Measurements from ENCODE around the gene AGO4.
A peak's percentile ranks its signal among the peaks of the same experiment; 100 is the strongest.
"Not testable (repeated sequence)": the region's sequence is repeated elsewhere in the genome, so short reads cannot be mapped to it uniquely, and the experiment has no call there.

AGO4 gene

DNA sequence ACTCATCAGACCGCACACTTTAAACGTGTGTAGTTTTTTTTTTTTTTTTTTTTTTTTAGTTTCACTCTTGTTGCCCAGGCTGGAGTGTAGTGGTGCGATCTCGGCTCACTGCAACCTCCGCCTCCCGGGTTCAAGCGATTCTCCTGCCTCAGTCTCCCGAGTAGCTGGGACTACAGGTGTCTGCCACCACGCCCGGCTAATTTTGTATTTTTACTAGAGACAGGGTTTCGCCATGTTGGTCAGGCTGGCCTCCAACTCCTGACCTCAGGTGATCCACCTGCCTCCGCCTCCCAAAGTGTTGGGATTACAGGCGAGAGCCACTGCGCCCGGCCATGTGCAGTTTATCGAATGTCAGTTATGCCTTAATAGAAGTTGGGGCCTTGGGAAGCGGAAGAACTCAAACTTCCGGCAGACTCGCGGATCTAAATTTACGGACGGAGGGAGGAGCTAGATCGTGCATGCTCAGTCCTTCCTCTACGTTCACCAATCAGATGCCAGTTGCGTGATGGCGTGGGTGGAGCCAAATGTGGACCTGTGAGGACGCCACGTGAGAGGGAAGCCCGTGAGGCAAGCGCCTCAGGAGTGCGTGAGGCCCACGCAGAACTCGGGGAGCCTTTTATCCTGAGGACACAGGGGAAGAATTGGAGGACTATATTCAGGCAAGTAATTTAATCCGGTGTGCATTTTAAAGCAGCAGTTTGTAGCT is 61.6 kb downstream of the AGO4 start:
- not testable (repeated sequence) for DNase-seq

DNA sequence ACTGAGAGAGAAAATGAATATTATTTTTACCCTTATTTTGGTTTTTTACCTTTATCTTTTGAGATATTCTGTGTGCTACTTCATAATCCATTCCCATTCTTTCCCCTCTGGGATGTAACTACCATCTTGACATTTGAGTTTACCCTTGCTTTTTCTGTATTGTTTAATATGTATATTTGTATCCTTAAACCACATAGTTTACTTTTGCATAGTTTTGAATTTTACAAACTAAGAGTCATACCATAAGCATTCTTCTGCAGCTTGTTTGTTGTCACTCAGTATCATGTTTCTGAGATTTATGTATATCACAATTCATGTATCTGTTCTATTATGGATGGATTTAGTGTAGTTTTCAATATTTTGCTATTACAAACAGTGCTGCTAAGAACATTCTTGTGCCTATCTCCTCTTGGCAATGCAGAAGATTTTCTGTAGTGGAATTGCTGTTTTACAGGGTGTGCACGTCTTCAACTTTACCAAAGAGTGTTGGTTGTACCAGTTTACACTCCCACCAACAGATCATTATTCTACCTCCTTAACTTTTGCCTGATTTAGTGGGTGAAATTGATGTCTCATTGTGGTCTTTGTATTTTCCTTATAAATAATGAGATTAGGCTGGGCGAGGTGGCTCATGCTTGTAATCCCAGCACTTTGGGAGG is 63.0 kb downstream of the AGO4 start:
- no peak for DNase-seq

DNA sequence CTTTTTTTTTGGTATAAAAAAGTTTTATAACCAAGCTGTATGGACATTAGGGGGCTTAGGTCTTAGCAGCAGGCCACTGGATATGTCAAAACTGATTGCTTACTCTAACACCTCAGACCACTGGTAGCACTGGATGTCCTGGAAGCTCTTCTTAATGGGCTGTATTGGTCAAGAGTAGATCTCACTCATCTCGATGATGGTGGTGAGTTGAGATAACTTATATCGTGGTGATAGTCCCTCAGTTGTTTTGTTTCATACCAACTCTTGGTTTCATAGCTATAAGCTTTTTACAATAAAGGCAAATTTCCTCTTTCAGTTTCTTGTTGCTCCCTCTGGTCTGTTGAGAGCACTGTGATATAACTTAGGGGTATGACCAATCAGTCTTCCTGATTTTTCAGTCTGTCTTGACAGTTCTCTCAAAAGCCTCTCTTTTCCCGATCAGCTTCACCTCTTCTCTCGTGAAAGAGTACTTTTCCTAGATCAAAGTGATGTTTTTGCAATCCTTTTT is 65.5 kb downstream of the AGO4 start:
- DNase-seq, result no peak

DNA sequence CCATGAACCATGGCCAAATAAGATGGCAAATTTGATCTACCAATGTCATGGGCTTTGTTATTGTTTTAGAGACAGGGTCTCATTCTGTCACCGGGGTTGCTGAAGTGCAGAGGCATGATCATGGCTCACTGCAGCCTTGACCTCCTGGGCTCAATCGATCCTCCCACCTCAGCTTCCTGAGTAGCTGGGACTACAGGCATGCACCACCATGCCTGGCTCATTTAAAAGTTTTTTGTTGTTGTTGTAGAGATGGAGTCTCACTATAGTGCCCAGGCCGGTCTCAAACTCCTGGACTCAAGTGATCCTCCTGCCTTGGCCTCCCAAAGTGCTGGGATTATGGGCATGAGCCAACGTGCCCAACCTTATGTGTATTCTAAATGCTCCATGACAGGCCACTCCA is 66.3 kb downstream of the AGO4 start:
- not testable (repeated sequence) for DNase-seq

DNA sequence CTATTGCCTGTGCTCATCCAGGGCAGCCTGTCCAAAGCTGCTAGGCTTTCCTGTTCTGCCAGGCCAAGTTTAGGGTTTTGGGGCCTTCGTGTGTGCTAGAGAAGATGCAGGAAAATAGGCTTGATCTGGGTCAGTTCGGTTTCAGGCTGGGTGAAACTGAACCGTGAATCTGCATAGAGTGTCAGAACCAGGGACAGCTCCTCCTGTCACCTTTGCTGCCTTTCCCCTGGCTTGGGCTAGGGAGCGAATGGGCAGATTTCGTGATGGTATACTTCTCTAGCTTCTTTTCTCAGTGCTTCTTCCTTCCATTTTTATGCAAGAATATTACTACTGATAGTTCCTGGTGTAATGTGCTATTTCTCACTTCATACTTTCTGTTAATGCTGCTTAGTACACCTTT is 69.2 kb downstream of the AGO4 start:
- no peak for DNase-seq

DNA sequence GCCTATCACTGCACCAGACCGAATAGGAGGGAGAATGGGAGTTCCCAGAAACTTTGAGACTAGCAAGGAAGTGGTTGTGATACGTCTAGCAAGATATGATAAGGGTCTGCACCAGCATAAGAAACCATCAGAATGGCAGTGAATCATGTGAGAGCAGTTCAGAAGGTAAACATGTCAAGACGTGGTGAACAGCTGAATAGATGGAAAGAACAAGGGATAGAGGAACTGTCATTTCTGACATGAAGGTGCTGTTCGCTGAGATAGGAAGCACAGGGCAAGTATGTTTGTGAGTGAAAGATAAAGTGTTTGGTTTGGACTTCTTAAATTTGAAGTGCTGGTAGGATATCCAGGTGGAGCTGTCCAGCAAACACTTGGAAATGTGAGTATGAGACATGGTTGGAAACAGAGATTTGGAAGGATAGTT is 74.0 kb downstream of the AGO4 start:
- DNase-seq, result no peak

DNA sequence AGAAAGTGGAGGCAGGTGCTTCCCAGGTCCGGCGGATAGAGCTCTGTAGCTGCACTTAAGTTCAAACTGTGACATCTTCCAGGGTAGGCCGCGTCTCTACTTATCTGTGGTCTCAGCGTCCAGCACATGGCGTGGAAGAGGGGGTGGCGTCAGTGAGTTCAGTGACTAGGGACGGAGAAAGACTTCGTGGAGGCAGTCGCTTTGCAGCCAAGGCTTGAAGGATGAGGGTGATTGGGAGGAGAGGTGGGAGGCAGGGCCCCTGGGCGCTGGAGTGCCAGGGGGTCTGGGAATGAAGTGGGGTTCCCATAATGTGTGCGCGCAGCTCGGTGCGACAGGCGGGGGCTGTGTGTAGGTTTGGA is 74.7 kb downstream of the AGO4 start:
- DNase-seq, result no peak

DNA sequence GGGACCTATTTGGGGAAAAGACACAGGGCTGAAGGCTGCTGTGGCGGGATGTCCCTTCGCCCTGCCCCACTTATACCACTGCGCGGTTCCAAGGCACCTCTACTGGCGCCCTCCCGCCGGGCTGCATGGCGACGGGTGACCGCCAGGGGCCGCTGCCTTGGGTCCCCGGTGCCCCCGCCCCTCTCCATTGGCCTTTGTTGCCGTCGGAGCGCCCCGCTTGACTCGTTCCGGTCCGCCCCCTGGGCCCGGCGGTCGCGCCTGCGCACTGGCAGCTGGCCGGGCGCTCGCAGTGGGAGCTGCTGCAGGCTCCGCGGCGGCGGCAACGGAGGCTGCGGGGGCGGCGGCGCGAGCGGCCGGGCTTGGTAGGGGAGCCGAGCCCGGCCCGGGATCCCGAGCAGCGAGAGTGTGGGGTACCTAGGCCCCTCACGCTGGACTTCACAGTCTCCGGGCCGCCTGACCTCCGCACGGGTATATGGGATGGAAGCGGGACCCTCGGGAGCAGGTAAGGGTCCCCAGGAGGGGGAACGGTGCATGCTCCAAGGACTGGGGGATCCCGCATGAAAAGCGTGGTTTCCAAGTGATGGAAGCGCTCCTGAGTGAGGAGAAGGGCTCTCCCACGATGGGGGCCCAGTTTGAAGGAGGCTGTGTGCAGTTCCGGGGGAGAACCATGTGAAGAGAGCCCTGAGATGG is 75.3 kb downstream of the AGO4 start, which contains the start of gene AGO1:
Gene AGO1, plus strand, starts transcription at position 265 of the 690 bp plus-strand sequence. Its CDS starts 213 bp downstream, at position 478.
- DNase-seq, result peak; percentile 98

DNA sequence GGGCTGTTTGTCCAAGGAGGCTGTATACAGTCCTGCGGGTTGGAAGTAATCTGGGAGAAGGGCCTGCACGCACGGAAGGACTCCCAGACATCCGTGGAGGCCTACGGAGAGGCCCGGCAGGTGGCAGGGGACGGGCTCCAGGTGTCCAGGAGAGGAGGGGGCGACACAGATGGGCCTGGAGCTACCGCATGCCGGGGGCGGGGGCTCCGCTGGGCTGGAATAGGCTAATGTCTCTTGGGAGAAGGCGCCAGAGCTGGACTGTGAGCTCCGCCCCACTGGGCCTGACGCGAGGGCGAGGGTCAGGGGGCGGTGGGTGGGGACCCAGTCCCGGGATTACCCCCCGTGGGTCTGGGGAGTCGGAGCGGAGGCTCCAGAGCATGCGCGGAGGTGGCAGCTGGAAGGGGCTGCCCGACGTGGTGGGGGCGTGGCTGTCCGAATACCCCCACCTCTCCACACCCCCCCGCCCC is 75.9 kb downstream of the AGO4 start:
- peak; percentile 93 for DNase-seq

DNA sequence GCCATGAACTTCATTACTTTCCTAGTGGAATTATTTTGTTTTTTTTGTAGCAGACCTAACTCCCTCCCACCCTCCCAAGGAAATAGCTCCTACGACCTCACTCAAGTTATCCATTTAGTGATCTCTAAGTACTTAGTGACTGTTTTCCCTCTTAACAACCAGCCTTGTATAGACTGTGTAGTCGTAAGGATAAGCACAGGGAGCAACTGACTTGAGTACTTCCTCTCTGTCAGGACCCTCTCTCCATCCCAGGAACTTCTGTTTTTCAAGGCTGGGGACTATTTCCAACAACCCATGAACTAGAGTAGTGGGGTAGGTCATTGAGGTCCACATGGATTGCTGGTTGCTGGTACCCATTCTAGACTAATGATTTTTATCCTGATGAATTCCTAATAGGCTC is 77.1 kb downstream of the AGO4 start:
- no peak for DNase-seq

DNA sequence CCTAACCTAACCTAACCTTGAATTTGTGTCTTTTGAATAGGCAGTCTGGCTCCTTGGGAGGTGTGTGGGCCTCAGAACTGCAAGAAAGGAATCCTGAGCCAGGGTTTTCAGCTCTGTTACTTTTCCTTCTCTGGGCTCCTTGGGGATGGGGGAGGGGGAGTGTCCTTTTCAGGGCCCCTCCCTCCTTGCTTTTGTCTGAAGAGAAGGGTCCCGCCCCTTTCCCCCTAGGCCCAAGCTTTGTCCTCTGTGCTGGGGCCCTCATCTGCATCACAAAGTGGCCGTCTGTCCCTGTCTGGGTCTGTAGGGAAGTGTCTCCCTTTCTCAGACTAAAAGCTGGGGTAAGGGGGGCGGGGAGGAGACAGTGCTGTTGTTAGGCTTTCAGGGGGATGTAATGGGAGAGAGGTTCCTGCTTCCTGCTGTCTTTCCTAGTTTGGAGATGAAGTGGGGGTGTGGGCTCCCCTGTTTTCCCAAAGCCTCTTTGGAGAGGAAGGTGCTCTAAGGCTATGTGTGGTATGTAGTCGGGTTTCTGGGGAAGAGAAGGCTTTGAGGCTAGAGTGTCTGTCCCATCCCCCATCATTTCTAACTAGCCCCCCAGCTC is 78.2 kb downstream of the AGO4 start:
- peak; percentile 38 for DNase-seq

DNA sequence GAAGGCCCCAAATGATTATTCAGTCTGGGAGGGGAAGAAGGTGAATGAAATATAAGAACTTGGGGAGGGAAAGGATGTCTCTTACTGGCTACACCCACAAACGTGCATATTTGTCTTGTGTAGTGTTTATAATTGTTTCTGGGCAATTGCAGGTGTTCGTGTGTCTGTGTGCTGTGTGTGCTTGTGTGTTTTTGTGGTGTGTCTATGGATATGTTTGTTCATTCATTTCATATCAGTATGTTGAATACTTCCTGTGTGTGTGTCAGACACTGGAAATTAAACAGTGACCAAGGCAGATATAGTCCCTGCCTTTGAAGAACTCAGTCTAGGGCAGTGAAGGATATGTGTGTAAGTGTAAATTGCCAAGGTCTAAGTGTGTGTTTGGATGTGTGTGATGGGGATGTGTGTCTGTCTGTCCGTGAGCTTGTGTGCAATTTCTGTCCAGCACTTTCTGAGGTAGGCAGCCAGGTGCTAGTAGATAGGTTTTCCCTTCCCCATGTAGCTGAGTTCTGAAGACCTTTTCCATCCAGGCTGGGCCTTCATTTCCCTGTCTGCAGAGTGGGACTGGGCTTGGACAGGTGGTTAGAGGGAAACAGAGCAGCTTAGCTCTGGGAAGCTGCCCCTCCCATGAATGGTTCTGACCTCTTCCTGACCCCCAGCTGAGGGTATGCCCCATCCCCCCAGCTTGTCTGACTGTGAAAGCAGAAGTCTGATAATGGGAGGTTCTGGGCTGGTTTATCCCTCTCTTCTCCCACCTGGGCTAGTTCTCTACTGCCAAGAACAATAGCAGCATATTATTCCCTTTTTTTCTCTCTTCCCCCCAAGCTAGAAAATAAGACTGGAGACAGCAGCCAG is 79.0 kb downstream of the AGO4 start:
- no peak for DNase-seq

DNA sequence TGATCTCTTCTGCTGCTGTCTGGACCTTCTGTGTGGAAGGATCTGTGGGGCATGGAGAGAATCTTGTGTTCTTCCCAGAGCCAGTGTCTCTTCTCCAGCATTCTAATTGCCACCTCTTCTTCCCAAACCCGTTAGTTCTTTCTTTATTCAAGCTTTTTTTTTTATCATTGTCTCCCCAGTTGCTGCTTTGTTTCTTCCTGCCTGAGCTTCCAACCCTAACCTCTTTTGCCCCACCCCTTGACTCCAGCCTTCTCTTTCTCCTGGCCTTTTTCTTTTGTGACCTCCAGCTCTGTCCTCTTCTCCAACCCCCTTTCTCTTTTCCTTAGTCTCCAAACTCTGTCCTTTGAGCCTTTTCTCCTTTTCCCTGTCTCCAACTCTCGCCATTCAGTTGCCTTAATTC is 79.7 kb downstream of the AGO4 start:
- DNase-seq, result no peak

DNA sequence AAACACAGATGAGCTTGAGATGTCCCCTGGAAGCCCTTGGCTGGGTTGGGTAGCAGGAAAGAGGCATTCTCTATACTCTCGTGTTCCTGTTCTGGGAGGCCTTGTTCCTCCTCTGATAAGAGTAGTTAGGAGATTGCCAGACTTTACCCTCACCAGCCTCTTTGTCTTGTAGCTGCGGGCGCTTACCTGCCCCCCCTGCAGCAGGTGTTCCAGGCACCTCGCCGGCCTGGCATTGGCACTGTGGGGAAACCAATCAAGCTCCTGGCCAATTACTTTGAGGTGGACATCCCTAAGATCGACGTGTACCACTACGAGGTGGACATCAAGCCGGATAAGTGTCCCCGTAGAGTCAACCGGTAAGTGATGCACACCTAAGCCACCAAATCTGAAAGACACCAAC is 80.4 kb downstream of the AGO4 start:
- DNase-seq, result no peak

DNA sequence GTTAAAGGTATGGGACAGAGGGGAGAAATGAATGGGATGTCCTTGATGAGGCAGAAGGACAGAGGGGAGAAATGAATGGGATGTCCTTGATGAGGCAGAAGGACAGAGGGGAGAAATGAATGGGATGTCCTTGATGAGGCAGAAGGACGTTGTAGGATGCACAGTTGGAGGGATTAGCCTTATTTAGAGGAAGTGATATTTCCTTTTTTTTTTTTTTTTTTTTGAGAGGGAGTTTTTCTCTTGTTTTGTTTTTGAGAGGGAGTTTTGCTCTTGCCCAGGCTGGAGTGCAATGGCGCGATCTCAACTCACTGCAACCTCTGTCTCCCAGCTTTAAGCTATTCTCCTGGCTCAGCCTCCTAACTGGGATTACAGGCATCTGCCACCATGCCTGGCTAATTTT is 81.2 kb downstream of the AGO4 start:
- not testable (repeated sequence) for DNase-seq

DNA sequence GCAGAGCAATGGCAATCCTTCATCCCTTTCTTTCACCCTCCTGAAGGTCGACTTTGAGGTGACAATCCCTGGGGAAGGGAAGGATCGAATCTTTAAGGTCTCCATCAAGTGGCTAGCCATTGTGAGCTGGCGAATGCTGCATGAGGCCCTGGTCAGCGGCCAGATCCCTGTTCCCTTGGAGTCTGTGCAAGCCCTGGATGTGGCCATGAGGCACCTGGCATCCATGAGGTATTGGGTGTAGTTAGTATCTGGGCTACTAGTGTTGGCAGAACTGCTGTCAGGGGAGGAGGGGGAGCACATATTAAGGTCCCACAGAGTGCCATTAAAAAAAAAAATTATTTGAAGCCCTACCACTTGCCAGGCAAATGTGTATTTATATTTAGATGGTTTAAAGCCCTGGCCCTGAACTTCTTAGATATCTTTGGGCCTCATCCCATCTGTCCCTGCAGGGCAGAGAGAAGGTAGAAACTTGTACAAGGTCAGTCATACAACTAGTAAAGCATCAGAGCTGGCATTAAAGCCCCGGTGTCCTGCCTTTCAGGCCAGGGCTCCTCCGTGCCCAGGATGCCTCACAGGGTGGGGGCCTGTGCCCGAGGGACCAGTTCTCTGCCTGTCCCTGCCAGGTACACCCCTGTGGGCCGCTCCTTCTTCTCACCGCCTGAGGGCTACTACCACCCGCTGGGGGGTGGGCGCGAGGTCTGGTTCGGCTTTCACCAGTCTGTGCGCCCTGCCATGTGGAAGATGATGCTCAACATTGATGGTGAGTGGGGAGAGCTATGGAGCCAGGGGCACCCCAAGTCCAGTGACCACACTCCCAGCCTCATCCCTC is 85.4 kb downstream of the AGO4 start:
- no peak for DNase-seq

DNA sequence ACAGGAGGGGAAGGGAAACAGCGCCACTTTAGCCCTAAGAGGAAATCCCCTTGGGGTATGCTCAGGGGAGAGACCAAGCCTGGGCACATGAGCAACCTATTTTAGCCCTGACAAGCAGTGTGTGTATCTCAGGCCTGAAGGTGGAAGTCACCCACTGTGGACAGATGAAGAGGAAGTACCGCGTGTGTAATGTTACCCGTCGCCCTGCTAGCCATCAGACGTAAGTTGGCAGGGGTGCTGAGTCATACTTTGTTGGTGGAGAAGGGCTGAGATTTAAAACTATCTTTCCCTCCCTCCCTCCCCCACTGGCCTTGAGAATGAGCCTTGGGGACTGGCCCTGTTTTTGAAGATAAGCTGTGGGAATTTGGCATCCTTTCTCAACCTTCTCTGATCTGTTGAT is 86.4 kb downstream of the AGO4 start:
- no peak for DNase-seq

DNA sequence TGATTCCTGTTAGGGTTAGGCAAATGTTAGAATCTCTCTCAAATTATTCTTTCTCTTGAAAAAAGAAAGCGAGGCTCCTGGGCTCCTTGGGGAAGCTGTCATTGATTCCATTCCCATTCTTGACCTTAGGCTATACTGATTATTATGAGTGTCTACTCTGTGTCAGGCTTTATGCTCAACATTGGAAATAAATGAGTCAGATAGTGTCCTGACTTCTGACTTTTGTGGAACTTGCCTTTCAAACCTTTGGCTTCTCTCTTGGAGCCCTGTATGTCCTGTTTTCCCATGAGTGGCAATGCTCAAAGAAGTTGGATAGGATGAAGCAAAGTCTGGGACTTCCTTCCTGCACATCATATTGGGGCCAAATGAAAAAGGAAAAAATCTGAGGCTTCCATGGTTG is 86.8 kb downstream of the AGO4 start:
- no peak for DNase-seq

DNA sequence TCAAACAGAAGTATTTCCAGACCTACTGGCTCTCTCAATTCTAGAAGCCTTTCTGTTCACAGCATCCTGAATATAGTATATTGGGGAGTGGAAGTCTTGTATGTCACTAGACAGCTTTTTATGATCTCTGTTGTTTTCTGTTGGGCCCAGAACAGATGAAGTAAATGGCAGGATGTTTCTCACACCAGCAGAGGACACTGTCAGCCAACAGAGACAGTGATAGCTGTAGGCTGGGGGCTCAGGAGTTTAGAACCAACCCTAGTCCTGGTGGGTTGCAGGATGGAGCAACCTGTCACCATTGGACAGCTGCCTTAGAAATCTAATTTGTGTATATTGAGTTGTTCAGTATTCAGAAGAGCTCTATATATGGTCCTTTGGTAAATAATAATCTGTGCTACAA is 92.1 kb downstream of the AGO4 start:
- DNase-seq, result no peak

DNA sequence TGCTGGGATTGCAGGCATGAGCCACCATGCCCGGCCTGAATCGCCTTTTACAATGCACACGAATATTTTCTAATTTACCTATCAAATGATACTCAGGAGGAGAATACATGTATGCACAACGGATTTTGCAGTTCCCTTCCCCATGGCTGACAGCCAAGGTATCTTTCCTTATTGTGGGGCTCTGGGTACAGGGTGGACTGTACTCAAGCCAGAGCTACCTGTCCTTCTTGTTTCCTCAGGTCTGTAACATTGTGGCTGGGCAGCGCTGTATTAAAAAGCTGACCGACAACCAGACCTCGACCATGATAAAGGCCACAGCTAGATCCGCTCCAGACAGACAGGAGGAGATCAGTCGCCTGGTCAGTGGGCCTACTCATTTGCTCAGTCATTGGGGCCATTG is 93.4 kb downstream of the AGO4 start:
- DNase-seq, result no peak

DNA sequence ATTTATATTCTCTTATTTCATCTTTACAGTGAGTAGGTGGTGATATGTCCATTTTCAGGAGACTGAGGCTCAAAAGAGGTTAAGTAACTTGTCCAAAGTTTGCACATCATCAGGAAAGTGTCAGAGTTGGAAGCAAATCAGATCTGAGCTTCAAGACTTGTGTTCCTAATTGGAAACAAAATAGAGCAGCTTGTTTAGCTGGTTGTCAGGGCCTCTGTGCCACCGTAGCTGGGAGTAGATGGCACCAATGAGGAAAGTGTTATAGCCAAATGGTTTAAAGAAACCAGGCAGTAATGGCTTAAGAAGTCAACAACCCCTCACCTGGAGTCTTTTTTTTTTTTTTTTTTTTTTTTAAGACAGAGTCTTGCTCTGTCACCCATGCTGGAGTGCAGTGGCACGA is 94.9 kb downstream of the AGO4 start:
- no peak for DNase-seq

Data from NCI-H510A (cell line).